ENCODE results near the gene TNFRSF14.

Gene TNFRSF14

DNA sequence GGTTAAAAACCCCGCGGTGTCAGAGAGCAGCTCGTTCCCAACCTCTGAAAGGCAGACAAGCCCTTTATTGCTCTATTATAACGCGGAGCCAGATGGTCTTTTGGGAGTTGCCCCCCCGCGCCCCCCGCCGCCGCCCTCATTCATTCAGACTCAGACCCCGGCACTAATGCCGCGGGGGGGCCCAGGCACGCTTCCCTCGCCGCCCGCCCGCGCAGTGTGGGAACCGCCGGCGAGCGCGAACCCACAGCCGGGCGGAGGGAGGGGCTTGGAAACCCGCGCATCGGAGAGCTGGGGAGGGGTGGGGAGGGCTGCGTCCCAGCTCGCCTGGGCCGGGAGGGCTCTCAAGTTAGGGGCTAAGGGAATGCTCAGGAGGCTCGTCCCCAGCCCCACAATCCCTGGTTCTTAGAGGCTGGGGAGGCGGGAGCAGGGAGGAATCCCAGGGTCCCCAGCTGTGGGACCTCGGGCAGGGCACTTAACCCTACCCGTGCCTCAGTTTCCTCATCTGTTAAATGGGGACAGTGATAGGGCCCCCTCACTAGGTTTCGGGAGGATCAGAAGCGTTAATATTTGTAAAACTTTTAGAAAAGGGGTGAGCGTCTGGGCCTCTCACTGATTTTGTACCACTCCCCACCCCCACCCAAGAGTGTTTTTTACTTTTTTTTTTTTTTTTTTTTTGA lies 15.2 kb upstream of the TNFRSF14 start:
- Histone ChIP-seq H3K36me3 (ENCODE audit: control insufficient read depth in 1 of 2, insufficient read depth in 2 of 2, low read length in 2 of 2) (no peaks in the 10 kb centered on the region), H3K4me1 (ENCODE audit: control insufficient read depth in 1 of 2, insufficient read depth in 2 of 2, low read length in 2 of 2) (peaks cover 0 to 26% of the 10 kb centered on the region in 2 donors), H3K4me3 (ENCODE audit: low read depth in 1 of 2, low read length in 2 of 2) (no peak overlapping the region), H3K27me3 (ENCODE audit: low read depth, low read length) (peaks cover 4% of the 10 kb centered on the region), H3K27ac (ENCODE audit: low read length) (no peak overlapping the region), H3K9me3 (ENCODE audit: control insufficient read depth in 1 of 2, low read length in 2 of 2) (no peaks in the 10 kb centered on the region)

DNA sequence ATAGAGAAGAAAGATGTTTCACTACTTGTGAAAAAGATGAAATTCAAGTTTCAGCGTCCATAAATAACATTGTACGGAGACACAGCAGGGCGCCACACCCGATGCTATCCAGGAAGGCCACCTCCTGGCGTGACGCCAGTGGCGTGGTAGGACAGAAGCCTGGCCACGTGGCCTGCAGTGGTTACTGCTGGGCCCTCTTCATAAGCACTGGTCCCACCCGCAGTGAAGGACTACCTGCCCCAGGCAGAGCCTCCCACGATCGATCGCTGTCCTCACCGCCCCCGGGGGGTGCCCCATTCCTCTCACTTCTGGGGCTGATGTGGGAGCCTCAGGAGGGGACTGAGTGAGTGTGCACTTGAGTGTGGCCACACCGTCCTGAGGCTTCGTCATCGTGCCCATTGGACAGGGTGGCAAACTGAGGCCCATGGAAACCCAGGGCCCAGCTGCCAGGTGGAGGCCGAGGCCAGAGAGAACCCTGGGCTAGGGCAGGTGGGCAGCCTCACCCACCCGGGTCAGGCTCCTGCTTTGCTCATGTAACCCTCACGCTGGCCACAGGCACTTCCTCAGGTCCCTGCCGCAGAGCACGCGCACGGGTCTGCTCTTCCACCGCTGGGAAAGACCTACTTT lies 14.4 kb upstream of the TNFRSF14 start:
- no peaks in the 10 kb centered on the region for H3K27me3 ChIP-seq (ENCODE audit: low read depth, low read length)
- H3K4me1 ChIP-seq (ENCODE audit: control insufficient read depth in 1 of 2, insufficient read depth in 2 of 2, low read length in 2 of 2), result peaks cover 0 to 31% of the 10 kb centered on the region in 2 donors
- H3K4me3 ChIP-seq (ENCODE audit: low read depth in 1 of 2, low read length in 2 of 2), result no peak overlapping the region
- H3K36me3 ChIP-seq (ENCODE audit: control insufficient read depth in 1 of 2, insufficient read depth in 2 of 2, low read length in 2 of 2), result no peaks in the 10 kb centered on the region
- H3K9me3 ChIP-seq (ENCODE audit: control insufficient read depth in 1 of 2, low read length in 2 of 2), result no peaks in the 10 kb centered on the region
- no peak overlapping the region for H3K27ac ChIP-seq (ENCODE audit: low read length)

DNA sequence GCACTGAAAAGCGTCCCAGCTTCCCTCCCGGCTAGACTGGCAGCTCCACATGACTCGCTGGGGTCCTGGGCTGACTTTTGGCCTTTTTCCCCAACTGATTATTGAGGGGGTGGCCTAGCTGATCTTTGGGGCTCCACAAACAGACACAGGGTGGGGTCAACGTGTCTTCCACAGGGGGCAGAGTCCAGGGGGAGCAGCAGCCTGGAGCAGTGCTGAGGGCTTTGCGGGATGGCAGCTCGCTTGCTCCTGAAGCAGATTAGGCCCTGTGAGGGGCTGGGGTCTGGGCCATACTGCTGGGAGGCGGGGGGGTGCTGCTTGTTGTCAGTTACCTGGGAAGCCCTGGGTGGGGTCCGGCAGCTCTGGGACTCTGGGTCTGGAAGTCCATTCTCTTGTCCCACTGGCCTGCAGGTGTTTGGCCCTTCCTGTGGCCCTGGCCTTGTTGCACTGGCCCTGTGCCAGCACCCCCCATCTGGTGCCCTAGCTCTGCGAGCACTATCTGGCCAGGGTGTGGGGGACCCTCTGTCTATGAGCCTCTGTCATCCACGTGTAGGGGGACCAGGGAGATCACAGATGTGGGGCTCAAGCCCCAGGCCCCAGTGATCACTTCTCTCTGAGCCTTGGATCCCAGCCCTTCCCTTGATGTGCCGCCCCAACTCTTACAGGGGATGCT lies 13.8 kb upstream of the TNFRSF14 start:
- no peaks in the 10 kb centered on the region for H3K36me3 ChIP-seq (ENCODE audit: control insufficient read depth in 1 of 2, insufficient read depth in 2 of 2, low read length in 2 of 2)
- H3K27me3 ChIP-seq (ENCODE audit: low read depth, low read length), result no peaks in the 10 kb centered on the region
- peaks cover 3 to 37% of the 10 kb centered on the region in 2 donors for H3K4me1 ChIP-seq (ENCODE audit: control insufficient read depth in 1 of 2, insufficient read depth in 2 of 2, low read length in 2 of 2)
- H3K27ac ChIP-seq (ENCODE audit: low read length), result no peak overlapping the region
- no peak overlapping the region for H3K4me3 ChIP-seq (ENCODE audit: low read depth in 1 of 2, low read length in 2 of 2)
- H3K9me3 ChIP-seq (ENCODE audit: control insufficient read depth in 1 of 2, low read length in 2 of 2), result no peaks in the 10 kb centered on the region

DNA sequence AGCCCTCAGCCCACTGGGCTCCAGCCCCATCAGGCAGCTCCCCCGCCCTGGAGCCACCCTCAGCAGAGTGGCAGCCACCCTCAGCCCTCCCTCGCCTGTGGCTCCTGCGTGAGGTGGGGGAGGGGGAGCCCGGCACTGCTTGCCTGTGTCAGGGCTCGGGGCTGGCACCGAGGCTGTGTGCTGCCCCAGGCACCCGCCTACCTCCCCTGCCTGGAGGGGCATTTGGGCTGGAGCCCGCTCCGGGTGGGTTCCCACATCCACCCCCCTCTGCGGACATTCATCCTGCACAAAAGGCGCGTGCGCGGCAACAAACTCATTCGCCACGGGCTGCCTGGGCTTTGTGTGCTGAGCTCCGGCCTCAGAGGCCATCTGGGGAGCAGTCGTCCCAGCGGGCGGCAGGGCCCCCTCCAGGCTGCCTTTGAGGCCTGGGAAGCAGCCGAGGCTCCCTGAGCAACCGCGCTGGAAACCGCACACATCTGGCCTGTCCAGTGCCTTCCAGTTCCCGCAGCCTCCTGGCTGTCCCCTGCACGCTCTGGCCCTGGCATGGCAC lies 12.6 kb upstream of the TNFRSF14 start:
- no peak overlapping the region for H3K27ac ChIP-seq (ENCODE audit: low read length)
- no peaks in the 10 kb centered on the region for H3K36me3 ChIP-seq (ENCODE audit: control insufficient read depth in 1 of 2, insufficient read depth in 2 of 2, low read length in 2 of 2)
- no peaks in the 10 kb centered on the region for H3K9me3 ChIP-seq (ENCODE audit: control insufficient read depth in 1 of 2, low read length in 2 of 2)
- H3K4me1 ChIP-seq (ENCODE audit: control insufficient read depth in 1 of 2, insufficient read depth in 2 of 2, low read length in 2 of 2), result peaks cover 8 to 46% of the 10 kb centered on the region in 2 donors
- H3K27me3 ChIP-seq (ENCODE audit: low read depth, low read length), result no peaks in the 10 kb centered on the region
- H3K4me3 ChIP-seq (ENCODE audit: low read depth in 1 of 2, low read length in 2 of 2), result no peak overlapping the region

DNA sequence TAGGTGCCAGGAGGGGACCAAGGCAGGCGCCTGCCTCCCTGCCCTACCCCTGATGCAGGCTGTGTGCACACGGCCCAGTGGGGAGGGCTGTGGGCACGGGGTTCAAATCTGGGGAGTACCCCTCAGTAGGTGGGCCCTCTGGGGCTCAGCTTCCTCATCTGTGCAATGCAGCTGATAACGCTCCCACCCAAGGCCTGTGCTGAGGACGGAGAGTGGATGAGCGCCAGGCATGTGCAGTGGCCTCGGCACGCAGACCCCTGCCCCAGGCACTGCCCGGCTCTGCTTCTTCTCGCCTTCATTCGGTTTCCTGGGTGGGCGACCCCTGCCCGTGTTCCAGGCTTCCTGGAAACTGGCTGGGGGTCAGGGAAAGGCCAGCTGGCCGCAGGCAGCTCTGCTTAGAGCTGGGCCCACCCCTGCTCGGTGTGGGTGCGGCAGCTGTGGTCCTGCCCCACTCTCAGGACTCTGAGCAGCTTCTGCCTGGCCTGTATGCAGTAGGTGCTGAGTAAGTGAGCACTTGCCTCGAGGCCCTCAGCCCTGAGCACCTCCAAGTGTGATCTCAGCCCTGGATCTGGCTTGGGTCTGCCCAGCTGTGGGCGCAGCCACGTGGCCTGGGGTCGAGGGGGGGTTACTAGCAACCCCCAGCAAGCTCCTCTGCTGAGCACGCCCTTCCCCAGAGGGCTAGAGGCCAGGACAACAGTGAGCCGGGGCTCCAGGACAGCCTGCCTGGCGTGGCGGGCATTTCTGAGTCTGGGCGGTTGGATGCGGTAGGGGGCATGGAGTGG lies 11.9 kb upstream of the TNFRSF14 start:
- H3K27ac ChIP-seq (ENCODE audit: low read length), result no peak overlapping the region
- no peaks in the 10 kb centered on the region for H3K36me3 ChIP-seq (ENCODE audit: control insufficient read depth in 1 of 2, insufficient read depth in 2 of 2, low read length in 2 of 2)
- no peak overlapping the region for H3K4me3 ChIP-seq (ENCODE audit: low read depth in 1 of 2, low read length in 2 of 2)
- peaks cover 8 to 52% of the 10 kb centered on the region in 2 donors for H3K4me1 ChIP-seq (ENCODE audit: control insufficient read depth in 1 of 2, insufficient read depth in 2 of 2, low read length in 2 of 2)
- no peaks in the 10 kb centered on the region for H3K27me3 ChIP-seq (ENCODE audit: low read depth, low read length)
- no peaks in the 10 kb centered on the region for H3K9me3 ChIP-seq (ENCODE audit: control insufficient read depth in 1 of 2, low read length in 2 of 2)

DNA sequence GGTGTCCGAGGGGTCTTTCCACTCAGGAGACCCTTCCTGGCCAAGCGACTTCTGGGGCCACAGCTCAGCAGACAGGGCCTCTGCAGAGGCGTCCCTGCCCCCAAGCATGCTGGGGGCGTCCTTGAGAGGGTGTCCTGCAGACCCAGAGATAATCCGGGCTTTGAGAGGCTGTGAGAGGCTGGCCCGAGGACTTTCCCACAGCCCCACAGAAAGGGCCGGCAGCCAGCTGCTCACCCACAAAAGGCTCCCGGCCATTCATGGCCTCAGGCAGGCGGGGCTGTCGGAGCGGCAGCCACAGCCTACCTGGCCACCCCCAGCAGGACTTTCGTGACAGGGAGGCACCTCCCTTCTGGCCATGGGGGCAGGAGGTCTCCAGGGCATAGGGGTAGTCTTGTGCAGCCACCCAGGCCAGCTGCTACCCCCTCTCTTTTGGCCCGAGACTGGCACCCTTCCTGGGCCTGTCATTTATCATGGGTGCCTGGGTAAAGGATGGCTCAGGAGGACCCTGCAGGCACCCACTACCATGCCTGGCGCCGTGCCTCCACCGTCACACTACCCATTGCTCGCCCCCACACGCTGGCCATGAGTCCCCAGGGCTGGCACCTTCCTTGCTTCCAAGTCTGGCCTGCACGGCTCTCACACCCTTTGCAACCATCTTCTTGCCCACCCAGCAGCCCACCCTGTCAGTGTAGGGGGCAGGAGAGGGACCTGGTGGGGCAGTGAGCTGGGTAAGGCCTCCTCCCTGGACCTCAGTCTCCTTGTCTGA lies 11.1 kb upstream of the TNFRSF14 start:
- Histone ChIP-seq H3K9me3 (ENCODE audit: control insufficient read depth in 1 of 2, low read length in 2 of 2) (no peaks in the 10 kb centered on the region), H3K27me3 (ENCODE audit: low read depth, low read length) (no peaks in the 10 kb centered on the region), H3K36me3 (ENCODE audit: control insufficient read depth in 1 of 2, insufficient read depth in 2 of 2, low read length in 2 of 2) (no peaks in the 10 kb centered on the region), H3K4me1 (ENCODE audit: control insufficient read depth in 1 of 2, insufficient read depth in 2 of 2, low read length in 2 of 2) (peaks cover 8 to 57% of the 10 kb centered on the region in 2 donors), H3K4me3 (ENCODE audit: low read depth in 1 of 2, low read length in 2 of 2) (no peak overlapping the region), H3K27ac (ENCODE audit: low read length) (no peak overlapping the region)

DNA sequence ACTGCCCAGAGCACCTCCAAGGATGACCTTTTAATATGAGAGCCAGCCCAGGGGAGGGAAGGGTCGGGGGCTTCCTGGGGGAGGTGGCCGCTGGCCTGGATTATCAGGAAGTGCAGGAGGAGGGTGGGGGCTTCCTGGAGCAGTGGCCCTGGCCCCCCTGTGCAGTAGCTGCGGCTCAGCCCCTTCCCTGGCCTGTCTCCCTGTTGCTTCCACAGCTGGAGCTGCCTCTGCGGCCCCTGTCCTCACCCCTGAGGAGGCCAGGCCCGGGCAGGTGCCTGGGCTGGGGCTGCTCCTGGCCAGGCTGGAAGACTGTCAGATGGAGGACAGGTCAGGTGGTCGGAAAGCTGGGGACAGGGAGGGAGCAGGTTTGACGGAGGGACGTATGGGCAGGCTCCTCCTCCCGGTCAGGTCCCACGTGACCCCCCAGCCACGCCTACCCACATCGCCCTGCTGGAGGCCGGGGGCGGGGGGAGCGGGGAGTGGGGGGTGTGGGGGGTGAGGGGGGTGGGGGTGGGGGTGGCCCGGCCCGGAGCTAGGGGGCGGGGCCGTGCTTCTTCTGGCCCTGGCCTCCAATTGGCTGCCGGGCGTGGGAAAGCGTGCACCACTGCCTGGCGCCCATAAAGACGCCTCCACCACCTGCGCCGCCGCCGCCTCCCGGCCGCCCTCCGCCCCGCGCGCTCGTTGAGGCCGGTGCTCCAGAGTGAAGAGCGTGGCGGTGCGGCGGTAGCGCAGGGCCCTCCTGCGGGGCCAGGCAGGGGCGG lies 10.2 kb upstream of the TNFRSF14 start:
- no peaks in the 10 kb centered on the region for H3K27me3 ChIP-seq (ENCODE audit: low read depth, low read length)
- peaks cover 8 to 57% of the 10 kb centered on the region in 2 donors for H3K4me1 ChIP-seq (ENCODE audit: control insufficient read depth in 1 of 2, insufficient read depth in 2 of 2, low read length in 2 of 2)

DNA sequence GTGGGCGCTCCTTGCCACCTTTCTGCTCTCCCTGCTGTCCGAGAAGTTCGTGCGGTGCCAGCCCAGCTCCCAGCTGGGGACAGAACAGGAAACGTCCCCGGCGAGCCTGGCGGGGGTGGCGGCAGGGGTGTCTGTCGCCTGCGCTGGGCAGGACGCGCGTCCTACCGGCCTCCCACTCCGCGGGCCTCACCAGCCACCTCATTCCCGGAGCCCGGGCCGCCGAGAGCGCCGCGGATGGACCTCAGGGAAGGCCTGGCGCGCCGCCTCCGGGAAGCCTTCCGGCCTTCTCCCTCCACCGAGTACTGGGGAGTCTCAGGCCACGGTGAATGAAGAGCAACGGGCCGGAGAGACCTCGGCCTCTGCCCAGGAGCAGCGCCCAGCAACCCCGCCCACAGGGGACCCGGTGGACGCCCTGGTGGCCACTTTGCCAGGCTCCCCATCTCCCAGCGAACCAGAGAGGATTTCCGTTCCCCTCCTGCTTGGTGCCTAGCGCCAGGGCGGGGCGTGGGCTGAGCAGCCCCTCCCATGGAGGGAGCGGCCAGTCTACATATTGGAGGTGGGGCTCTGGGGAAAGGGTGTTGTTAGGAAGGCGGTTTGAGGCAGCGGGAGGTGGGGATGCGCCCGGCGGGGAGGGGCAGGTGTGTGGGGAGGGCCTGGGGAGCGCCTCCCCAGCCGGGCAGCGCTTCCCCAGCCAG lies 9.5 kb upstream of the TNFRSF14 start:
- Histone ChIP-seq H3K27ac (ENCODE audit: low read length) (peak overlapping the region; percentile 83), H3K4me1 (ENCODE audit: control insufficient read depth in 1 of 2, insufficient read depth in 2 of 2, low read length in 2 of 2) (peaks cover 8 to 57% of the 10 kb centered on the region in 2 donors), H3K27me3 (ENCODE audit: low read depth, low read length) (no peaks in the 10 kb centered on the region), H3K4me3 (ENCODE audit: low read depth in 1 of 2, low read length in 2 of 2) (peak overlapping the region; percentile 42 to 65), H3K9me3 (ENCODE audit: control insufficient read depth in 1 of 2, low read length in 2 of 2) (no peaks in the 10 kb centered on the region), H3K36me3 (ENCODE audit: control insufficient read depth in 1 of 2, insufficient read depth in 2 of 2, low read length in 2 of 2) (no peaks in the 10 kb centered on the region)

More for the DNA sequence above, 10.2 kb upstream of the TNFRSF14 start:
- Histone ChIP-seq H3K27ac (ENCODE audit: low read length) (no peak overlapping the region), H3K9me3 (ENCODE audit: control insufficient read depth in 1 of 2, low read length in 2 of 2) (no peaks in the 10 kb centered on the region), H3K36me3 (ENCODE audit: control insufficient read depth in 1 of 2, insufficient read depth in 2 of 2, low read length in 2 of 2) (no peaks in the 10 kb centered on the region), H3K4me3 (ENCODE audit: low read depth in 1 of 2, low read length in 2 of 2) (peak overlapping the region in 1 of 2 donors; percentile 65)

DNA sequence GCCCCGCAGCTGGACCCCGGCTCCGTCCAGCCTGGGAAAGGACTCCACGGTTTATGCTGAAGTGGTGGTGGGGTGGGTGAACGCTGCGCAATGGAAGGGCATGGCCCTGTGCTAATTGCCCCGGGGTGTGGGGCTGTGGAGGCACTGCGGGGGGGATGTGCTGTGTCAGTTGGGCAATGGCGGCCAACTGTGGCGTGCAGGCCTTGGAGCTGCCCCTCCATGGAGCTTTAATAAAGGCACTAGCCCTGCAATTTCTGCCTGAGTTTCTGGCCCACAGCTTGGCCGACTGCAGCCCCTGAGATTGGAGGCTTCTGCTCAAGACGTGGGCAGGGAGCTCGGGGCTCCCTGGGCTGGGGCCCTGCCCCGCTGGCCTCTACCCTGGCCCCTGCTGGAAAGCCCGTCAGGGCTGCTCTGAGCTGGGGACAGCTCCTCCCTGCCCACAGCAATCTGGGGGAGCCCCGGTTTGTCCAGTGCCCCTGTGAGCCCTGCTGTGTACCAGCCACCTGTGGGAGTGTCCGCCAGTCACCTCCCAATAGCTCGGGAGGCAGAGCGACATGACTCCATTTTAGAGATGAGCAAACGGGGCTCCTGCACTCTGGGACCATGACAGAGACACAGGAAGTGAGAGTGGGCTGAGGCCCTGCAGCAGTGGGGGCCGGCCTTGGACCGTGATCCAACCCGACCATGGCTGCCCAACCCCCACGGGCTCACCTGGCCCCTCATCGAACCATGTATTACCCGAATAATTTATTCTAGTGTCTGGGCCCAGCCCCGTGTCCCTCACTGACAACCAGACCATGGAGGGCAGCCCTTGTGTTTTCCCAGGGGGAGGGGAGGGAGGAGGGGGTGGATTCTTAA lies 8.7 kb upstream of the TNFRSF14 start:
- peaks cover 8 to 57% of the 10 kb centered on the region in 2 donors for H3K4me1 ChIP-seq (ENCODE audit: control insufficient read depth in 1 of 2, insufficient read depth in 2 of 2, low read length in 2 of 2)

More for the DNA sequence above, 8.7 kb upstream of the TNFRSF14 start:
- Histone ChIP-seq H3K9me3 (ENCODE audit: control insufficient read depth in 1 of 2, low read length in 2 of 2) (no peaks in the 10 kb centered on the region), H3K27me3 (ENCODE audit: low read depth, low read length) (no peaks in the 10 kb centered on the region), H3K27ac (ENCODE audit: low read length) (peak overlapping the region; percentile 83), H3K4me3 (ENCODE audit: low read depth in 1 of 2, low read length in 2 of 2) (peak overlapping the region; percentile 42 to 65), H3K36me3 (ENCODE audit: control insufficient read depth in 1 of 2, insufficient read depth in 2 of 2, low read length in 2 of 2) (no peaks in the 10 kb centered on the region)

Measured in muscle layer of duodenum (tissue), 2 donors.